ENCODE measurements around the gene NDUFA3.
A peak's percentile ranks its signal among the peaks of the same experiment; 100 is the strongest.
"Not testable (repeated sequence)": the region's sequence is repeated elsewhere in the genome, so short reads cannot be mapped to it uniquely, and the experiment has no call there.

Gene NDUFA3

GRCh38 chr19:54102421-54103169 lies at the start of gene NDUFA3:
TSS of gene NDUFA3 (plus strand) at chr19:54102855. CDS start at chr19:54102879, 24 bp downstream.
- DNase-seq: peak; percentile 95 to 99 (median 98)
- intact Hi-C loops (cut with DNase I): loop anchor here (1.0 kb wide), 1 partner anchor 13 kb away; the partner anchor contains the start of genes PRPF31 and TFPT

GRCh38 chr19:54062643-54063042 lies 40.0 kb upstream of the NDUFA3 start:
- peak in 1 of 42 donors; percentile 21 for DNase-seq

GRCh38 chr19:54063350-54064116 lies 39.1 kb upstream of the NDUFA3 start, which contains the start of gene VSTM1:
TSS of gene VSTM1 (minus strand) at chr19:54063897. CDS start at chr19:54063777, 120 bp downstream.
- no peak for DNase-seq
- intact Hi-C loops (cut with DNase I): no loop called here

More at GRCh38 chr19:54062643-54063042, 40.0 kb upstream of the NDUFA3 start:
- intact Hi-C loops (cut with DNase I): no loop called here

- intact Hi-C loops (cut with DNase I): no loop called here
Measured at GRCh38 chr19:54069470-54069869, 33.2 kb upstream of the NDUFA3 start.

GRCh38 chr19:54073829-54074228 lies 28.8 kb upstream of the NDUFA3 start:
- no peak for DNase-seq
- intact Hi-C loops (cut with DNase I): no loop called here

More at GRCh38 chr19:54069470-54069869, 33.2 kb upstream of the NDUFA3 start:
- DNase-seq: no peak

GRCh38 chr19:54074851-54075250 lies 27.8 kb upstream of the NDUFA3 start:
- intact Hi-C loops (cut with DNase I): no loop called here
- DNase-seq: no peak

GRCh38 chr19:54077334-54077733 lies 25.3 kb upstream of the NDUFA3 start:
- DNase-seq: no peak

GRCh38 chr19:54081032-54081431 lies 21.6 kb upstream of the NDUFA3 start, which contains the start of gene TARM1:
TSS of gene TARM1 (minus strand) at chr19:54081365. CDS start at chr19:54081340, 25 bp downstream.
- intact Hi-C loops (cut with DNase I): no loop called here
- no peak for DNase-seq

More at GRCh38 chr19:54077334-54077733, 25.3 kb upstream of the NDUFA3 start:
- intact Hi-C loops (cut with DNase I): no loop called here

GRCh38 chr19:54084410-54084809 lies 18.2 kb upstream of the NDUFA3 start:
- intact Hi-C loops (cut with DNase I): no loop called here
- DNase-seq: no peak

- DNase-seq: no peak
- intact Hi-C loops (cut with DNase I): no loop called here
Measured at GRCh38 chr19:54094426-54095000, 8.1 kb upstream of the NDUFA3 start.

GRCh38 chr19:54095136-54095858 lies 7.4 kb upstream of the NDUFA3 start:
- DNase-seq: no peak
- intact Hi-C loops (cut with DNase I): no loop called here

- intact Hi-C loops (cut with DNase I): not testable (repeated sequence)
- DNase-seq: peak in 15 of 42 donors; percentile 3 to 57 (median 30)
Measured at GRCh38 chr19:54095859-54096616, 6.6 kb upstream of the NDUFA3 start.

GRCh38 chr19:54096617-54097106 lies 6.0 kb upstream of the NDUFA3 start:
- DNase-seq: peak in 2 of 42 donors; percentile 5 to 42
- intact Hi-C loops (cut with DNase I): no loop called here

GRCh38 chr19:54099190-54099902 lies 3.3 kb upstream of the NDUFA3 start:
- intact Hi-C loops (cut with DNase I): no loop called here
- DNase-seq: no peak

GRCh38 chr19:54099903-54100255 lies 2.8 kb upstream of the NDUFA3 start:
- DNase-seq; intact Hi-C loops (cut with DNase I): not testable (repeated sequence)

- intact Hi-C loops (cut with DNase I): no loop called here
- DNase-seq: peak in 14 of 42 donors; percentile 20 to 69 (median 34)
Measured at GRCh38 chr19:54100561-54100960, 2.1 kb upstream of the NDUFA3 start, which contains the start of gene OSCAR. TSS of gene OSCAR (minus strand) at chr19:54100803. CDS start at chr19:54100792, 11 bp downstream.

GRCh38 chr19:54104998-54105715 lies 2.5 kb downstream of the NDUFA3 start:
- DNase-seq: peak in 2 of 42 donors; percentile 21 to 22
- intact Hi-C loops (cut with DNase I): no loop called here

Data from head of caudate nucleus (tissue), 42 donors.